NCI-H510A treated with DMSO at 0.1 percent for 48 hours (cell line): ENCODE results near the gene GNMT.

Experiments
- DNase-seq: peaks from one replicate; lab custom pipeline; 2025; lab: John Stamatoyannopoulos, UW

GNMT gene

DNA sequence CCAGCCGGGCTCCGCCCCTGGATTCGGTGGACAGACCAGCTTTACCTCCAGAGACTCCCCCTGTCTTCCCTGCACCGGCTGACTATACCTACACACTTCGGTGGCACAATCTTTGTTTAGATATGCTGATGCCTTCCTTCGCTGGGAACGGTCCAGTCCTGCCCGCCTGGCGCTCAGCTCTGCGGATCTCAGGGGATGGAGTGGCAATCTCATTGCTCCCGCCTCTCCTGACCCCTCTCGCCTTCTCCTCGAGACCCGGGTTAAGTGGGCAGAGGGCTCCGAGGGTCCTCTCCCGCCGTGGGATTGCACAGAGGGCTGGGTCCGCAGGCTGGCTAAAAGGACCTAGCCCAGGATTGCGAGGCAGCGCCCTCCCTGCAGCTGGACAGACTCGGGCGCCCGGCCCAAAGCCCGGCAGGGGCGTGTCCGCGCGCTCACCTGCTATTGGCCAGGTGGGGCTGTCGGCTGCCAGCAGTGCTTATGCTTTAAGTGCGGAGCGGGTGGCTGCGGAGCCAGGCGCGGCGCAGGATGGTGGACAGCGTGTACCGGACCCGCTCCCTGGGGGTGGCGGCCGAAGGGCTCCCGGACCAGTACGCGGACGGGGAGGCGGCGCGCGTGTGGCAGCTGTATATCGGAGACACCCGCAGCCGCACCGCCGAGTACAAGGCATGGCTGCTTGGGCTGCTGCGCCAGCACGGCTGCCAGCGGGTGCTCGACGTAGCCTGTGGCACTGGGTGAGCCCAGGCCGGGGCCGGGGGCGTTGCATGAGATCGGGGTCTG, at the start of gene GNMT:
GNMT (plus strand) TSS at position 512 of the 777 bp plus-strand sequence; CDS start at position 526, 14 bp downstream.
- DNase-seq = peak; percentile 92

GRCh38 chr6:42911171-42912021, 49.2 kb upstream of the GNMT start:
- DNase-seq = no peak

- no peak for DNase-seq
These were observed 46.0 kb upstream of the GNMT start for GRCh38 chr6:42914546-42914945.

DNA sequence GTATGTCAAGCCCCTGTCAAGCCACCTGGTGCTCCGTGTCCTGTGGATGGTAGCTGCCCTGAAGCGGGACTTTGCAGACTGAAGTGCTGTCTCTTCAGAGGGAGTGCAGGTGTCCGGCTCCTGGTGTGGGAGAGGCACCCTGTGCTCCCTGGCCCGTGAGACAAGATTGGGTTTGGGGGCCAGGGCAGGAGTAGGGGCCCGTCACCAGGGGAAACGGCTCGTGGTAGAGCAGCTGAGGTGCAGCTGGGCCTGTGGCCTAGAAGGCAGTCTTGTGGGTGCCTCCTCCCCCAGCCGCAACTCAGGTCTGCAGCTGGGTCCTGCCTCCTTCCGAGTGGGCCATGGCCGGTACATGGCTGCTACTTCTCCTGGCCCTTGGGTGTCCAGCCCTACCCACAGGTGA, 44.8 kb upstream of the GNMT start, which contains the start of gene PTCRA:
PTCRA (plus strand) TSS at position 322 of the 400 bp plus-strand sequence; CDS start at position 339, 17 bp downstream.
- no peak for DNase-seq

DNA sequence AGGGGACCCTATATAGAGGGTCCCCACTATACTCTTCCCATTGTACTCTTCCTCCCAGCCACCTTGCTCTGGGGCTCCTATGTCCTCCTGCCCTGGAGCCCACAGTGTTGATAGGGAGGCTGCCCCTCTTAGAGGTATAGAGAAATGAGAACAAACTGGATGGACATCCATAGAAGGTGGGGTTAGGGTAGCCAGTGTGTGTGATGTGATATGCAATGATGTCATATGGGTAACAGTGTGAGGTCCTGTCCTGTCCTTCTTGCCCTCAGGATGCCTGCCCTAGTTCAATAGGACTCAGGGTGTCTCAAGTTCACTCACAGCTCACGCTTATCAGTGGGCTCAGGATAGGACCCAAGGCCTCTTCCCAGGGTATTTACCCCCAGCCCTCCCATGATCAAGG, 44.3 kb upstream of the GNMT start:
- DNase-seq = no peak

DNA sequence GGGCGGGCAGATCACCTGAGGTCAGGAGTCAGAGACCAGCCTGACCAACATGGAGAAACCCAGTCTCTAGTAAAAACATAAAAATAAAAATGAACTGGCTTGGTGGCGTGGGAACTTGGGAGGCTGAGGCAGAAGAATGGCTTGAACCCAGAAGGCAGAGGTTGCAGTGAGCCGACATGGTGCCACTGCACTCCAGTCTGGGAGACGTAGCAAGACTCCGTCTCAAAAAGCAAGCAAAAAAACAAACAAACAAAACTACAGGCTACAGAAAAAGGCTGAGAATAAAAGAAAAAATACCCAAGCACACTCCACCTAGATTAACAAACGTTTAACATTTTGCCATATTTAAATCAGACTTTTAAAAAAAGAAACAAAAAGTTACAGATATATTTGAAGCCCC, 38.8 kb upstream of the GNMT start:
- DNase-seq = no peak

- no peak for DNase-seq
These were observed 36.9 kb upstream of the GNMT start for GRCh38 chr6:42923666-42924065.

DNA sequence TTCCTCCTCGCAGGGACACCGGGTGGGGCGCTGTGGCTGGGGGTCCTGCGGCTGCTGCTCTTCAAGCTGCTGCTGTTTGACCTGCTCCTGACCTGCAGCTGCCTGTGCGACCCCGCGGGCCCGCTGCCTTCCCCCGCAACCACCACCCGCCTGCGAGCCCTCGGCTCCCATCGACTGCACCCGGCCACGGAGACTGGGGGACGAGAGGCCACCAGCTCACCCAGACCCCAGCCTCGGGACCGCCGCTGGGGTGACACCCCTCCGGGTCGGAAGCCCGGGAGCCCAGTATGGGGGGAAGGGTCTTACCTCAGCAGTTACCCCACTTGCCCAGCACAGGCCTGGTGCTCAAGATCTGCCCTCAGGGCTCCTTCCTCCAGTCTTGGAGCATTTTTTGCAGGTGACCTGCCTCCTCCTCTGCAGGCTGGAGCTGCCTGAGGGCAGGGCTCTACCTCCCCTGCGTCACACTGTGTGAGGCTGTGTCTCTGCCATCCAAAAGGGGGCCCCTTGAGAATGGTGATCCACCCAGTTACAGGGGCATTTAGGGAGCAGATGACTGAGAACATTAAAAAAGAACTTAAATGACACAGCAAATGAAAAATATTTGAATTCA, 35.2 kb upstream of the GNMT start:
- no peak for DNase-seq

DNA sequence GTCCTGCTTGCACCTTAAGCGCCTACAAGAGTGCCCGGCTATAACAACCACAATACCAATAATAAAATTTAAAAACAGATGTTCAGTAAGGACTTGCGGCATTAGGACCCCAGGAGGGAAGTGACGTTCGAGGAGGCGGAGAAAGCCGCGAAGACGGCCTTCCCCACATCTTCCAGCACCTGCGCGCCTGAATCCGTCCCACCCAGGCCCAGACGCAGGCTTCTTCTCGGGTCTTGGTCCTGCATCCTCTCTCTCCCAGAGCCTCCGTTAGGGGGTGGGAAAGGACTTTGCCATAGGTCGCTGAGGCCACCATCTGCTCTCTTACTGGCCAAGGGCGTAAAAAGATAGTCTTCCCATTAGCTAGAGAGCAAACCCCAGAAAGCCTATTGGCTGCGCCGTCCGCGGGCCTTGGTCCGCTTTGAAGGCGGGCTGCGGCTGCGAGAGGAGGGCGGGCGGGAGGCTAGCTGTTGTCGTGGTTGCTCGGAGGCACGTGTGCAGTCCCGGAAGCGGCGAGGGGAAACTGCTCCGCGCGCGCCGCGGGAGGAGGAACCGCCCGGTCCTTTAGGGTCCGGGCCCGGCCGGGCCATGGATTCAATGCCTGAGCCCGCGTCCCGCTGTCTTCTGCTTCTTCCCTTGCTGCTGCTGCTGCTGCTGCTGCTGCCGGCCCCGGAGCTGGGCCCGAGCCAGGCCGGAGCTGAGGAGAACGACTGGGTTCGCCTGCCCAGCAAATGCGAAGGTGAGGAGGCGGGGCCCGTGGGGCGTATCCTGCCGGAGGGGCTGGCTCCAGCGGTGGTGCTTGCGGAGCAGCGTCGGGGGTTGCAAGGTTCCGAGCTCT, 31.4 kb upstream of the GNMT start, which contains the start of gene CNPY3:
CNPY3 (plus strand) TSS at position 495 of the 835 bp plus-strand sequence; CDS start at position 586, 91 bp downstream.
- DNase-seq = peak; percentile 99

DNA sequence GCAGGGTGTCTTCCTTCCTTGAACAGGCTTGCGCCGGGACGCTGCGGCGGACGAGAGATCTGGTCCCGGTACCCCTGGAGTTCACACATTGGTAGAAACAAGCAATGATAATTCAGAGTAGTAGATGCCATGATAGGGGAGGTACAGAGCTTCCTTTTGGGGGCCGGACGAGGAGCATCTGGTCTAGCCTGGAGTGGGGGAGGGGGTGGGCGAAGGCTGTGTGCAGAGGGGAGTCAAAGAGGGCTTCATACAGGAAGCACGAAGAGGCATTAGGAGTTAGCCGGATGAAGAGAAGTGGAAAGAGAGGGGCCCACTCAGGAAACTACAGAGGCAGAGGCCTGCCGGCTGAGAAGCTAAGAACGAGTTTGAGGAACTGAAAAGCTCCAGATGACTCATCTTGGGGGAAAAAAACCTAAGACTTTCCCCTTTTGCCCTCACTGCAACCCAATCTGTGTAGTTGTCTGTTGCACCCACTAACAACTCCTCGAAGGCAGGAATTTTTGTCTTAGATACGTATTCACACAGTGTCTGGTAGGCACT, 30.7 kb upstream of the GNMT start:
- peak; percentile 89 for DNase-seq

GRCh38 chr6:42932412-42932811, 28.1 kb upstream of the GNMT start:
- no peak for DNase-seq

- no peak for DNase-seq
These were observed 27.3 kb upstream of the GNMT start for GRCh38 chr6:42933205-42933604.

- DNase-seq = no peak
These were observed 25.2 kb upstream of the GNMT start for GRCh38 chr6:42935322-42935721.

DNA sequence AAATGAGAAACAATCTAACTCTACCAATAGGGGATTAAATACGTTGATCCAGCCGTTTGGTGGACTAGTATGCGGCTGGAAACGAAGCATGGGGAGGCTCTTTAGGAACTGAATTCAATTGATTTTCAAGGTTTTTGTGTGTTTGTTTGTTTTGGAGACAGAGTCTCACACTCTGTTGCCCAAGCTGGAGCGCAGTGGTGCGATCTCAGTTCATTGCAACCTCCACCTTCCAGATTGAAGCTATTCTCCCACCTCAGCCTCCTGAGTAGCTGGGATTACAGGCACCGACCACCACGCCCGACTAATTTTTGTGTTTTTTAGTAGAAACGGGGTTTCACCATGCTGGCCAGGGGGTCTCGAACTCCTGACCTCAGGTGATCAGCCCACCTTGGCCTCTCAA, 24.2 kb upstream of the GNMT start:
- DNase-seq = no peak

DNA sequence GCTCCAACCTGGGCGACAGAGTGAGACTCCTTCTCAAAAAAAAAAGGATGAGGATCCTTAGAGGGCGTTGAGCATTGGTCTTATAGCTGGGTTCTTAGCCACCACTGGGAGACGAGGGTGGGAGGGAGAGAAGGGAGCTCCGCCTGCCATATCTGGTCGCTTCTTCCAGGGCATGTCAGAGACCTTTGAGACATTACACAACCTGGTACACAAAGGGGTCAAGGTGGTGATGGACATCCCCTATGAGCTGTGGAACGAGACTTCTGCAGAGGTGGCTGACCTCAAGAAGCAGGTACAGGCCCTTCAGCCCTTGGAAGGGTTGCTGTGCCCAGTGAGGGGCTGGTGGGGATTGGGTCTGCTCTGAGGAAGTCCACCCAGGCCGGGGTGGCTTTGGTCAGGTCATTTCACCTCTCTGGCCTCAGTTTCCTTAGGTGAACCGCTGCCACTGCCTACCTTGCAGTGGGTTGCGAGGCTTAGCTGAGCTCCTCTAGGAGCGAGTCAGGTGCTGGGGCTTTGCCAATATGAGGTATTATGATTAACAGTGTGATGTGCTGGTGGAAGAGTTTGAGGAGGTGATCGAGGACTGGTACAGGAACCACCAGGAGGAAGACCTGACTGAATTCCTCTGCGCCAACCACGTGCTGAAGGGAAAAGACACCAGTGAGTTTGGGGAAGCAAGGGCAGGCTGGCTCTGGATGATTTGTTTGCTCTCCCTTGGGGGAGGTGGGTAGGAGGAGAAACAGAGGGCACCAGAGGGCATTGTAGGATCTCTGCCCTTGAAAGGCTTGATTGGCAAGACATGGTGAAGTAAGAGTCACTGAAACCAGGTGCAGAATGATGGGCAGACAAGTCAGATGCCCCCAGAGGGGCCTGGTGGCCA, 22.8 kb upstream of the GNMT start:
- DNase-seq = no peak

DNA sequence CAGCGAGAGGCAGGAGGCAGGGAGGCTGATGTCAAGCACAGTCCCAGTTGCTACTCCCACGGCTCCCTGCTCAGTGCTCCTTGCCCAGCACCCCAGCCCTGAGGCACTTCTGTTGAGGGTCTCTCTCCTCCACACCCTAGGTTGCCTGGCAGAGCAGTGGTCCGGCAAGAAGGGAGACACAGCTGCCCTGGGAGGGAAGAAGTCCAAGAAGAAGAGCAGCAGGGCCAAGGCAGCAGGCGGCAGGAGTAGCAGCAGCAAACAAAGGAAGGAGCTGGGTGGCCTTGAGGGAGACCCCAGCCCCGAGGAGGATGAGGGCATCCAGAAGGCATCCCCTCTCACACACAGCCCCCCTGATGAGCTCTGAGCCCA, 22.1 kb upstream of the GNMT start:
- no peak for DNase-seq

DNA sequence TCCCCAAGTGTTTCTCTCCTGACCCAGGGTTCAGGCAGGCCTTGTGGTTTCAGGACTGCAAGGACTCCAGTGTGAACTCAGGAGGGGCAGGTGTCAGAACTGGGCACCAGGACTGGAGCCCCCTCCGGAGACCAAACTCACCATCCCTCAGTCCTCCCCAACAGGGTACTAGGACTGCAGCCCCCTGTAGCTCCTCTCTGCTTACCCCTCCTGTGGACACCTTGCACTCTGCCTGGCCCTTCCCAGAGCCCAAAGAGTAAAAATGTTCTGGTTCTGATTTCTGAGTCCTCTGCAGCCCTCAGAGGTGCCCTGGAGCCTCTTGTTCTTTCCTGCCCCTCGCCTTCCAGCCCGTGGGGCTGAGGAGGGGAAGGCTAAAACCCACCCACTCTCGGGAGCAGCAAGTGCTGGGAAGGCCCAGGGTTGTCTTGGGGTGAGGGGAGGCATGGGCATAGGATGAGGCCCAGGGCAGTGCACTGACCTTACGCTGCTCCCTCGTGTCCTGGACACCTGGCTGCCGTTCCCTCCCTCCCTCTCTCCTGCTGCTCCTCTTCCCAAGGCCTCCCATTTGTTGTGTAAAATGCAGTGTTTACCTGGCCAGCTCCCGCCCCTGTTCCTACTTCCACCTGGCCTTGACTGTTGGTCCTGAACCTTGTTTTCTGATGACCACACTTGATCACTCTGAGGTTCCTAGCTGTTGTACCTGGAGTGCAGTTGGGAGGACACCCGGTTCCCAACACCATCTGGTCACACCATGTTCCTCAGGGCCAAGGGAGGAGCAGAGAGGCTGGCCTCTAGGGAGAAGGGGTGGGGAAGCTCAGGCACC, 21.4 kb upstream of the GNMT start:
- no peak for DNase-seq

DNA sequence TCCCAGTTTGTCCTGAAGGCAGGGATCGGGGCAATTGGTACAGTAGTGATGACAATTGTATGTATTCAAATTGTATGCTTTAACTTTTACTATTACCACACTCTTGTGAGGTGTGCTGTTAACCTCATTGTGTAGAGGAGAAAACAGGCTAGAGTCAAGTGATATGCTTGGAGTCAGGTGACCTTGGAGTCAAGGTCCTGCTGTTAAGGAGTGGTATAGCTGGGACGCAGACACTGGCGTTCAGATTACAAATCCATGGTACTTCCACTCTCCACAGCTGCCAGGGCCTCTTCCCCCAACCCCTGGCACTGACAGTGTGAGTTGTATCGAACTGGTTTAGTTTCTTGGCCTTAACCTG, 20.8 kb upstream of the GNMT start:
- DNase-seq = no peak

DNA sequence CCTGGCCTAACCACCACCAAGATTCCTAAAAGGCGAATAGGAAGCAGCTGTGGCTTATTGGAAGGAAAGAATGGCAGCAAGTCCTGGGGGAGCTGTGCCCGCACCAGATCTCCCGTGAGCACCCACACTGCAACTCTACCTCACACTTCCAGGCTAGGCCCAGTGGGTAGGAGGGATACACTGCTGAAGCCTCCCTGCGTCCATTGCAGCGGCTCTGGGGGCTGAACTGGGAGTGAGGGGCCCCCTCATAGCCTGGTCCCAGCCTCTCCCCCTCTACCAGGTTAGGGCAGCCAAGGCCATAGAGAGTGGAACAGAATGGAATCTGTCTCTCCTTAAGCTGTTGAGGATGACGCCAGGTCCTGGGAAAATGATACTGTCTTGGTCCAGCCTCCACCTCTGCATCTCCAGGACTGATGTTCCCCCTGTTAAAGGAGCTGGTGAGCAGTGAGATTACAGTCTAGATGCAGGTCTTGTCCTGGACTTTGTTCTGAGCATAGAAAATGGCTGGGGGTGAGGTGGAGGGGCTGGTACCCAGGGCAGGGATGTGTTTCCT, 20.0 kb upstream of the GNMT start:
- DNase-seq = no peak
